ENCODE measurements around the gene SFI1.

- TF ChIP-seq POLR2A (IDR thresholded peaks at IDR 0.05) (no peak), CTCF (IDR thresholded peaks at IDR 0.05) (no peak)
Observed at GRCh38 chr22:31637891-31638618, 141.7 kb downstream of the SFI1 start.
